Measurements from ENCODE around the gene TMEFF2. TPM values are rescaled to one million over a fixed set of nuclear protein-coding genes. Genes with fewer than 3 reads are reported as not detected.
A peak's percentile ranks its signal among the peaks of the same experiment; 100 is the strongest.

Gene TMEFF2
- total RNA-seq, 1 experiment from 2014 or later: 0.34 TPM

DNA sequence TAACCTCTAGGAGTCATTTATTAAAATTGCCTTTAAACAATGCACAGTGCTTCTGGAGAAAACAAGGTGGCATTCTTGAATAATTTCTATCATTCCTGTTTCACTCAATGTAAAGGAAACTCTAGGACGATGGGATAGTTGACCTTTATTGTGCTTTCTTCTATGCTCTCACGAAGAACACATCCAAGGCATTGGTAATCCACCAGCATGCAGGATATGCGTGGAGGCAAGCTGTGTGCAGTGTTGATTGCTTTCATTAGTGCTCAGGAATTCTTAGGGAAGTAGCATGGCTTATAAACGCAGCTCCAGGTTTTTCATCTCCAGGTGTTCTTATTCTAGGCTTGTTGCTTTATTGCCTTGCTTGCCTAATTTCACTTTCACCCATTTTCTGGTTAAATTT, 289.4 kb downstream of the TMEFF2 start:
- DNase-seq (ENCODE audit: low read depth): no peak

DNA sequence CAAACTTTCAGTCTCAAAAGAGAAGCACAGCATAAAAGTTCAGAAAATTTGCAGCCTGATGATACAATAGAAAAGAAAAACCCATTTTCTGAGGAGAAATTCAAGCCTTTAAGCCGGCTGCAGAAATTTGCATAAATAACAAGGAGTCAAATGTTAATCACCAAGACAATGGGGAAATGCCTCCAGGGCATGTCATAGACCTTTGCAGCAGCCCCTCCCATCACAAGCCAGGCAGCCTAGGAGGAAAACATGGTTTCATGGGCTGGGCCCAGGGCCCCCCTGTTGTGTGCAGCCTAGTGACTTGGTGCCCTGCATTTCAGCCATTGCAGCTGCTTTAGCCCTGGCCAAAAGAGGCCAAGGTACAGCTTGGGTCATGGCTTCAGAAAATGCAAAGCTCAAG, 293.7 kb downstream of the TMEFF2 start:
- peak; percentile 34 for DNase-seq (ENCODE audit: low read depth)

DNA sequence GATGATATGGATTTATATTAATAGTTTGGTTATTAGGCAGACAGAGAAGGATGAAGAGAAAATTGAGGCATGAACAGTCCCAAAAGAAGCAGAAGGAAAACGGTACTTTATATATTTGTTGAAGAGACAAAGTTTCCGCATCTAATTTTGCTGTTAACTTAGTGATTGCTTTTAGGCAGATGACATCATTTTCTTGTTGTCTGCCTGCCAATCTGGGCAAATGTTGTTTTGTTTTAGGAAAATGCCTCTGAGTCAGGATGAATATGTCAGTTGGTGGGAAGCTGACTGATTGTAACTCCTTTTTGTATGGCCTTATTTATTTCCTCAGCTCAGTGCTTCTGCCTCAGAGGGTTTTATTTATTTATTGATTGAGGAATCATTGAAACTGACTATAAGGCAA, 295.3 kb downstream of the TMEFF2 start:
- peak; percentile 91 for DNase-seq (ENCODE audit: low read depth)

Measured in M059J (cell line).